HG03460 (cell line): ENCODE results near the gene GPATCH2.
"Not testable (repeated sequence)": the region's sequence is repeated elsewhere in the genome, so short reads cannot be mapped to it uniquely, and the experiment has no call there.

Experiments
- ATAC-seq: cut with Tn5 transposase; IDR thresholded peaks from one replicate; pipeline ENCODE4 v1.9.1; 2021; ENCODE audit not compliant: unreplicated experiment

The GPATCH2 gene

DNA sequence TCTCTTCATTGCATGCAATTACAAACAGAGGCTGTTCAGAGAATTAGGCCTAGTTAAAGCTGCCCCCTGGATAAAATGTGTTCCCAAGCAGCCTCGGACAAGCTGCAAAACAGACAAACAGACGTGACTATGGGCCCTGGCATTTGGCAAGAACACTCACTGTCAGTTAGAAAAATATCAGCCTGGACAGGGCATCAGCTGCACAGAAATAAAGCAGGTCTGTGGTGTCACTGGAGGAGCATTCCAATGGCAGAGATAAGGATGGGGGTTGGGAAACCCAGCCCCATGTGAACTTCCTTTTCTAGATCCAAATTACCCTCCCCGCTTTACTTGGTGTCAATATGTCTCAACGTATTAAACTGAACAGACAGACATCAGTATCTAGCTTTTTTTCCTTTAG, 177.1 kb downstream of the GPATCH2 start:
- ATAC-seq, result no peak

DNA sequence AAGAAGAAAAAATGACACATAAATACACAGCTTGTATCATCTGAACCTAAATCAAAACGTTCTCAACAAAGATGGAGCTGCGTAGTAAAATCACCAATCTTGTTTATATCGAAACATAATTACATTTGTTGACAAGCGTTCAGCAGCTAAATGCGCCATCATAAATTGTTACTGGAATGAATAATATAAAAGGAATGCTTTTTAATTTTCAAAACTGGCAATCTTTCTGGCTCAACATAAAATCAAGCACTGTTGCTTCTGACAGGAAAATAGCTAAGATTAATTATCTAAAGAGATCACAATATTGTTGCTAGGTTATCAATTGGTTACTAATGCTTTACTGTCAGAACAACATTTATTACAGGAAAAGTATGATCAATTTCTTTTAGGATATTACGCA, 181.5 kb downstream of the GPATCH2 start:
- ATAC-seq, result no peak

DNA sequence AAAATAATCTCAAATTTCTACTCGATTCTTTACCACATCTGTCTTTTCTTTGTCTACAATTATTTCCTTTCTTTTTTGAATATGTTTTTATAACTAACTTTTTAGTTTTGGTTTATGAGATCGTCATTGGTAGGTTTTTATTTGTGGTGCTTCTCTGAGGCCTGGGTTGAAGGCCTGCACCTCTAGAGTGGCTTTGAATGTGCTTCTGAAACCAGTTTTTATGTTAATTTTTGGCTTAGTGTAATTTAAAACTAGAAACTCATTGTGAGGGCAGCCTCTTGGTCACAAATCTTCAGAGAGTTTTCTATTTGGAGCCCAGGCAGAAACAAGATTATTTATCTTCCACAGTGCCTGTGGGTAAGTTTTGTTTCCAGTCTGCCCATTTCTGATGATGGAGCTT, 187.0 kb downstream of the GPATCH2 start:
- no peak for ATAC-seq

DNA sequence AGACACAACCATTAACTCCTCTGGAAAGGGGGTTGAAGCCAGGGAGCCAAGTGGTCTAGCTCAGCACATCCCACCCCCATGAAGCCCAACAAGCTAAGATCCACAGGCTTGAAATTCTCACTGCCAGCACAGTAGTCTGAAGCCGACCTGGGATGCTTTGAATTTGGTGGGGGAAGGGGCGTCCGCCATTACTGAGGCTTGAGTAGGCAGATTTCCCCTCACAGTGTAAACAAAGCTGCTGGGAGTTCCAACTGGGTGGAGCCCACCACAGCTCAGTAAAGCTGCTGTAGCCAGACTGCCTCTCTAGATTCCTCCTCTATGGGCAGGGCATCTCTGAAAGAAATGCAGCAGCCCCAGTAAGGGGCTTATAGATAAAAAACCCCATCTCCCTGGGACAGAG, 193.5 kb downstream of the GPATCH2 start:
- no peak for ATAC-seq

DNA sequence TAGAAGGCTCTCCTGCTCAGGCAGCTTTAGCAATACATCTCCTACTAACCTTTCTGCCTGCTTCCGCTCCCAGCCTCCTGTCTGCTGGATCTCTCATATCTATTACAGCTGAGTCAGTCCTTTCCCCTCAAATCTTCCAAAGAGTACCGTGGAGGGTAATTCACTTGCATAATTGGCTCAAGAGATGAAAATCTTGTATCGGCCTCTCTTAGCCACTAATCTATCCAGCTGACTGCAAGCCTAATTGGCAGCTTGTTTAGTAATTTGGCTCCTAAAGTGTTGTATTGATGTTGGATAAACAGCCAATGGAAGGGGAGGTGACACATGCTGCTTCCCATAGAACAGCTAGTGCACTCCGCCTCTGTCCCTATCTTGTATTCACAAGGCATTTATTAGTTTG, 195.7 kb downstream of the GPATCH2 start:
- ATAC-seq, result no peak

DNA sequence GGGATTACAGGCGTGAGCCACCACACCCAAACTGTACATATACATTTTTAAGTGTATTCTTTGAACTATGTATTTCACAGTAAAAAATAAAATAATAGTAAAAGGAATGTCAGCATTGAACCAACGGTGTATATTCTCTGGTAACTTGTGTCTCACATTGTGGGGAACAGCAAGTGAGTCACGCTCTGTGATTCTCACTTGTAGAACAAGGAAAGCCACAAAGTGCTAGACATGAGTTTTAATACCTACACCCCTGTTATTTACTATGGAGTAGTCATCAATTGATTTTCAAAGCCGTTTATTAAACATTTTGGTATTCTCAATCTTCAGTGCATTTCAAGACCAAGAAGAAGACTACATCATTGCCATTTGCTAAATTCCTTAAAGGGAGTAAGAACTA, 197.2 kb downstream of the GPATCH2 start:
- ATAC-seq, result no peak

DNA sequence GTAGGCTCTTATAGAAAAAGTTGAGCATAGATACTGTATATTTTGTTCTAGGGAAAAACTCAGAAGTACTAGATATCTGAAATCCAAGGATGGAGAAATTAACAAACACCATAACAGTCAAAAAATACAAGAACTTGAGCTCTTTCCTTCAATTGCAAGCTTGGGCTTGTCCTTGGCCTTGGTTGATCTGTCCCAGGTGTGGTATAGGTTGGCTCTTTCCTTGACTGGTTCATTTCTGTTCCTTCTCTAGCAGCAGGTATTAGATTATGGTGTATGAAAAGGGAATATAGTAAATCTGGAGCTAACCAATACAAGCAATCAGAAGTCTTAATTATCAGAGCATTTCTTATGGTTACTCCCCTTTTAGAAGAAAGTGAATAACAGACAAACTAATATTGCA, 198.6 kb downstream of the GPATCH2 start:
- ATAC-seq, result no peak

DNA sequence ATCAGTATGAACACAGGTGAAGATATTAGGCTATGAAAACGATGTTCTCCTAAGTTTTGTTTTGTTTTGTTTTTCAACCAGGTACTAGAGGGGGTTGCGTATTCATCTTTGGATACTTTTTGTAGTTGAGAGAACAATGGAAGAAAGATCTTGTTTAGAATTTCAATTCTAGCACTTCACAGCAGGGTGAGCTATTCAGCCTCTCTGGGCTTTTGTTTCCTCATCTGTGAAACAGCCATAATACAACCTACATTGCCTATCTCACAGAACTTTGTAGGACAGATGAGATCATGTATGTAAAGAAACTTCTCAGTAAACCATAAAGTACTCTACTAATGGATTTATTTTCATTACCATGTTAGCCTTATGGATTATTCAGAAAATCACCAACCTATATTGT, 199.5 kb downstream of the GPATCH2 start:
- no peak for ATAC-seq

DNA sequence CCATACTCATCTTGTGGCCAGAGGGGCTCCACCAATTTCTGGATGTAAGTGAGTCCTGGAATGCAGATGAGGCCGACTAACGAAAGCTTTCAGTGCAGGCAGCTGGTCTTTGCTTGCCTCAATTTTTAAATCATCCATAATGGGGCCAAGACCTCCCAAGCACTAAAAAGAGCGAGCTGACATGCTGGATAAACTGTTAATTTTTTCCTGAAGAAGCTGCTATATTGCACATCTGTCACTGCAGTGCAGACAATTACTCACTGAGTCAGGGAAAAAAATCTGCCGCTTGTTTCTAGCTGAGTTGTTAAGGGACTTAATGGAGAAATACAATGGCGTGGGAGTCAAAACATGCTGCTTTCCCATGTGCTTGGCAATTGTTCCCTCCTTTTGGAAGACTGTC, 205.5 kb downstream of the GPATCH2 start:
- no peak for ATAC-seq

DNA sequence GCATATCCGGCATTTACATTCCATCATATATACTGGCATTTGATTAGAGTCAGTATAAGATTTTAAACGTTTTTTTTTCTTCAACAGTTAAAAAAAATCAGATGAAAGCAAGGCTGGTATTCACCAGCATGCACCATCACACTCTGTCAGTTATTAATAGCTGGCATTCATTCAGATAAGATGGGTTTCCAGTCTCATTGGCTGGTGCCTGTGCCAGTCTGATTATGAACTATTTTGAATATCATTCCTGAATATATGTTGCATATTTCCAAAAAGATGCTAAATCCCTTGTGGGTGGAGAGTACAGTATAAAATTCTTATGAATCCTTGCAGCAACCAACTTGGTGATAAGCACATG, 211.7 kb downstream of the GPATCH2 start:
- no peak for ATAC-seq

DNA sequence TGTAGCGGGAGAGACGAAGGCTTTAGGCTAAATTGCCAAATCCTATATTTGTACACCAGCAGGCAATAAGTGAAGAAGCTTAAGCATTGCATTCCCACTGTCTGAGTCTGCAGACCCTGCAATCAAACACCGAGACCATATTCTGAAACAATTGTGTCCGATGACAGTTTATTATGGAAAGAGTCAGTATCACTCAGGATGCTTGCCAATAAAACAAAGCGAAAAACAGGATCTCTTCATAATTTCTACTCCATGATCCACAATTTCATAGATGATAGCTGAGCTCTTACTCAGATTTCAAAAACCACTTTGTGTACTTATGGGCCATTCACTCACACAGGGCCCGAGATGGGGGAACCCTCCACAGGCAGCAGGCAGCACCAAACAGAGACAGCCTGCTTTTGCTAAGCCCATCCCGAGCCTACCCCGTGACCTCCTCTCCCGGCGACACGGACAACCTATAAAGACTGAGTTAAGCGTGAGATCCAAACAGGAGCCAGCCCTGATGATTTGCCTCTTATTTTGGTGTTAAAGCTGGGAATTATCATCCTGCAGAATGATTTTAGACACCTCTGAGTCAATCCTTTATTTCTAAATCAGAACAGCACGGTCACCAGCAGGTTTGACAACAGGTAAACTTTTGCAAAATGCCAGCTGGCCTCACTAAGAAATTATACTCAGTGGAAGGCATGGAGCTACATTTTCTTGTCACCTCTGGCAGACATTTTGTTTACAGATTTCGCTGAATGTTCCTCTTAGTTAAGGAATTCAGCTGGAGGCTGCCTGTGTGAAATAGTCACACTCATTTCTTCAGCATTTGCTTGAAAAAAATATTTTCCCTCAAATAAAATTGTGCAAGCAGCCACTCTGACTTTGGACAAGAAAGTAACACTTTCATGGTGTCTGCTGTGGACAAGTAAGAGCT, 212.4 kb downstream of the GPATCH2 start:
- ATAC-seq, result no peak

DNA sequence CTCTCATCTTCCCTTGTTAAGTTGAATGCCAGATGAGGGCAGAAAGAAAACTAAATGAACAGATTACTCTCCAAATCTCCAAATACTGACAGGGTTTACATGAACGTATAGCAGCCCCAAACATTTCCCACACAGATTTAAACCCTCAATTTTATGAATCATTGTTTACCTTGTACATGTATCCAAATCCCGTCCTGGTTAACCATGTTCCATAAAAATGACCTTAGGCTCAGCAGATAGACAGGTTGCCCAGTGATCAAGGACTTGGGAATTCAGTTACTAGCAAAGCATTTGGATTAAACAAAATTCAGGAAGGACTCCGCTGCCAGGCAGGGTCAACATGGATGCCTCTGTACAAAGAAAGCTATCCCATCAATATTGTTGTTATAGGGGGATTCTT, 213.5 kb downstream of the GPATCH2 start:
- ATAC-seq, result no peak

DNA sequence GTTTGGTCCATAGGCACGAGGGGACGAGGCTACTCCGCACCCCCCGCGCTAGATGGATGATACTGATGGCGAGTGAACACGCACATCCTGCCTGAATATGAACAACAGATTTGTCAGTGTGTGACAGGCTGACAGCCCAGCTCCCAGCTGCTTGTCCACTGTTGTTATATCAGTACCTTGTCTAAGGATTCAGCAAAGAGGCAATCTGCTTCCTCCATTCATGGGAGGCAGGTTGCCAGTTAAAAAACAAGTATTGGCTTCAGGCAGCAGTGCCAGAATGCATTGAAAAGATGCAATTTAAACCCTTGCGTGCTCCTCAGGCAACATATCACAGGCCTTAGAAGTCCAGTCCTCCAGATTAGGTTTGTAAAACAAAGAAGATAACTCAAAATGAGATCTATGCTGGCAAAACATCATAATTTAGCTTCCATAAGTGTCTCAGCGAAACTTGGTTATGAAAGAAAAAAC, 223.3 kb downstream of the GPATCH2 start:
- no peak for ATAC-seq

DNA sequence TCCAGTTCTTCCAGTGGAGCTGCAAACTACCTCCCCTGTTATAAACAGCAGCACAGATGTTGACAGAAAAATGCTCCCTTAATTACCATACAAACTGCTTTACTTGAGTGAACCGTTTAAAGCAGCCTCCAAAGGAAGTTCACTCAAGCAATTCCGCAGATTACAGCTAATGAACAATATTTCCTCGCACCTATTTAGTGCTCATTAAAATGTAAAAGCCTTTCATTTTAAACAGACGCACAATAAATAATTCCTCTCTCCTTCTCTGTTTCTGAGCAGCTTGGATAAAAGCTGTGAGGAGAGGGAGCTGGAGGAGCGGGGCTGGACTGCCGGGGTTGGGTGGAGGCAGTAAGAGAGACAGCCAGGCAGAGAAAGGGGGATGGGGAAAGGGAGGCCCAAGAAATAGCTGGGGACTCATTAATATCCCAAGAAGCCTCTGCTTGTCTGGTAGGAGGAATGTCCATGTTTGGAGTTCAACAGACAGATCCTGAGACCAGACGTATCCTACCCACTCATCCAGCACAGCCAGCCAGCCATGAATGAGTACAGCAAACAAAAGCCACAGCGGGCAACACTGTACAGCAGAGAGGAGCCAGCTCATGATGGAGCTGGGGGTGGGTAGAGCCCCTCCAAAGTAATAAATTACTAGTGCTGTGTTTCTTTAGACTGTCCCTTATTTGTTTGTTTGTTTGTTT, 227.7 kb downstream of the GPATCH2 start:
- no peak for ATAC-seq

DNA sequence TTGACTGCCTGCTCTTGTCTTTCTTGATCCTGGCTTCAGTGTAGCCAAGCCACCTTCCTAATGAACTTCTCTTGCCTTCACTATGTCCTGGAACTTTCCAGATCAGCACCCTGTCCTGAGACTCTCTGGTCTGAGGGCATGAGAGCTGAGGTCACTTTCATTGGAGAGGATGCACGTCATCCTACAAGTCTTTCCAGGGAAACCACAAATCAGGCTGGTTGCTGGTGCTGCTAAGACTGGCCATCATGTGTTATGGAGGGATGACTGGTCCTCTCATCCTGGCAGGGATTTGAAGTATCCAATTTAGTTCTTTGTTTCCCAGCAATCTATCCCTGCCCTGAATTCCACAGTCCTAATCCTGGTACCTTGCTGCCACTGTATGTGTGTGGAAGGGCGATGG, 228.6 kb downstream of the GPATCH2 start:
- no peak for ATAC-seq

DNA sequence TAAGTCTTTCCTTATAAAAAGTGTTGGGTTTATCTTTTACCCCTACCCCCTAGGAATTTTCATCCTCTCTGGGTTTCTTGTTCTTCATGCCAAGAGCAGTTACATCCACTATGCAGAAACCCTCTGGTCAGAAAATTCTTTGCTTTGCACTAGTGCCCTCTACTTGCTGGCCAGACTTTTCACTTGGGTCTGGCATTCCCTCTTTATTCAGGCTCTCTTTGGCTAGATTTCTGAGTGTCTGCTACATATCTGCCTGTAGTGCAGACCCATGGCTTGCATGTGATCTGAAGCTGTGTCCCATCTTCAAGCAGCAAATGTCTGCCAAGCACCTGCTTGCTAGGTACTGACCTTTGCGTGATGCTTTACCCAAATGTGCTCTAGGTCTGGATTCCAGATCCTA, 237.0 kb downstream of the GPATCH2 start:
- ATAC-seq, result no peak

DNA sequence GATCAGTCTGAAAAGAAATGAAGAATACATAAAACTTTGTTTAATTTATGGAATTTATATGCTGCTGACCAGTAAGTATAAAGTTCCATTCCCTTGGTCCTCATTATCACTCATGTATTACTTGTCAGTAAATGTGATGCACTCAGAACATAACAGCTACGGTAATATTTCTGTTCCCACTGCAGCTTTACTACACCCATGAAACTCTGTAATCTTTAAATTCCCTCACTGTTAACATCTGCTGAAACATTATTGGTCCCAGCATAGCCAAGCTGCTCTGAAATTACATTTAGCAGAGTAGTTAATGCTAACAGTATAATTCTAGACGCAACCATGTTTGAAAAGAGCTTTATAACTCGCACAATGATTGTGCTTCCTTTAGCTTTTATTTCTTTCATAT, 238.4 kb downstream of the GPATCH2 start:
- ATAC-seq, result no peak

DNA sequence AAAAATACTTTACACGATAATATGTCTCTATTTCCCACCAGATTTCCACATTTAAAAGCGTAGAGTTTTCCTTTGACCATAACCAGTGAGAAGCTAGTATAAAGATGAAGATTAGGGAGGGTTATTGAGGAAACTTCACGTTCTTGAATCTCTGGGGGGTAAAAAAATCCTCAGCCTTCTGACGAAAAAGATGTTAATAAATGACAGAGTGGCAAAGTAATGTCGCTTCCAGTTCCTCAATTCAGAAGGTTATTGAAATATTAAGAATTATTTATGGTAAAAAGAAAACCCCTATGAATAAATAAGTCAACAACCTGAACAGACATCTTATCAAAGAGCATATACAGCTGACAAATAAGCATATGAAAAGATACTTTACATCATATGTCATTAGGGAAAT, 241.0 kb downstream of the GPATCH2 start:
- ATAC-seq, result no peak

DNA sequence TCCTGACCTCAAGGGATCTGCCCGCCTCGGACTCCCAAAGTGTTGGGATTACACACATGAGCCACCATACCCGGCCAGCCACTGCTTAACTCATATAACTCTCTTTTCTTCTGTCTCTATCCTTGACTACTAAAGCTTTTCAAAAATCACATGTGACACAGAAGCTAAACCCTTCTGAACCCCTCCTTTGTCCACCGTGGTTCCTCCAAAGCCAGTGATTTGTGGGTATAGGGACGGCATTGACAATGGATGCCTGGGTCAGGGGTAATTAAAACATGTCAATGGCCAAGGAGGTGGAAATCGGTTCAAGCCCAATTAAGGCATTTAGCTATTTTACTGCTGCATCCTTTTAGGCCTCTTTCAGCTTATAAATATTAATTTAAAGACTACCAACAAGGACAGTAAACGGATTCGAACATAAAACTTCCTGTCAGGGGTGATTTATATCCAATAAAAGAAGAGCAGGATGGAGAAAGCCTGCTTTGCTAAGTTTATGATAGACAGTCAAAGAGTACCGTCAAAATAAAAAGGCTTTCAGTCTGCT, 242.3 kb downstream of the GPATCH2 start:
- no peak for ATAC-seq

DNA sequence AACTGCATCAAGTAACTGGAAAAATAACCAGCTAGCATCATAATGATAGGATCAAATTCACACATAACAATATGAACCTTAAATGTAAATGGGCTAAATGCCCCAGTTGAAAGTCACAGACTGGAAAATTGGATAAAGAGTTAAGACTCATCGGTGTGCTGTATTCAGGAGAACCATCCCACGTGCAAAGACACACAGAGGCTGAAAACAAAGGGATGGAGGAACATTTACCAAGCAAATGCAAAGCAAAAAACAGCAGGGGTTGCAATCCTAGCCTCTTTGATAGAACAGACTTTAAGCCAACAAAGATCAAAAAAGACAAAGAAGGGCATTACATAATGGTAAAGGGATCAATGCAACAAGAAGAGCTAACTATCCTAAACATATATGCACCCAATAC, 249.1 kb downstream of the GPATCH2 start:
- not testable (repeated sequence) for ATAC-seq

DNA sequence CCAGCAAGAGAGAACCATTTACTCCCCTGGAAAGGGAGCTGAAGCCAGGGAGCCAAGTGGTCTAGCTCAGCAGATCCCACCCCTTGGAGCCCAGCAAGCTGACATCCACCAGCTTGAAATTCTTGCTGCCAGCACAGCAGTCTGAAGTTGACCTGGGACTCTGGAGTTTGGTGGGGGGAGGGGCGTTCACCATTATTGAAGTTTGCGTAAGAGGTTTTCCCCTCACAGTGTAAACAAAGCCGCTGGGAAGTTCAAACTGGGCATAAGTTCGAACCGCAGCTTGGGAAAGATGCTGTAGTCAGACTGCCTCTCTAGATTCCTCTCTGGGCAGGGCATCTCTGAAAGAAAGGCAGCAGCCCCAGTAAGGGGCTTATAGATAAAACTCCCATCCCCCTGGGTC, 251.1 kb downstream of the GPATCH2 start:
- not testable (repeated sequence) for ATAC-seq

DNA sequence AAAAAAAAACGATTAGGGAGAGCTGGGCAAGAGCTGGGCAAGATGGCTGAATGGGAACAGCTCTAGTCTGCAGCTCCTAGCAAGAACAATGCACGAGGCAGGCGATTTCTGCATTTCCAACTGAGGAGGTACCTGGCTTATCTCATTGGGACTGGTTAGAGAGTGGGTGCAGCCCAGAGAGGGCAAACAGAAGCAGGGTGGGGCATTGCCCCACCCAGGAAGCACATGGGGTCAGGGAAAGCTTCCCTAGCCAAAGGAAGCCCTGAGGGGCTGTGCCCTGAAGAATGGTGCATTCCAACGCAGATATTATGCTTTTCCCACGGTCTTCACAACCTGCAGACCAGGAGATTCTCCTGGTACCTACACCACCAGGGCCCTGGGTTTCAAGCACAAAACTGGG, 251.6 kb downstream of the GPATCH2 start:
- ATAC-seq, result no peak
